RWPE2 (cell line): ENCODE results near the gene SAMHD1.
"Not testable (repeated sequence)": the region's sequence is repeated elsewhere in the genome, so short reads cannot be mapped to it uniquely, and the experiment has no call there.

Experiments
- ATAC-seq: fragments of 200-7000 bp; cut with Tn5 transposase; 3 replicates; pipeline ENCODE4 v1.9.1; 2021; ENCODE audit warnings: low read depth
- DNase-seq: peaks from one replicate; pipeline ENCODE4 v3.0.0-alpha.2; 2020; ENCODE audit warnings: low spot score
- H3K27ac ChIP-seq: fragments of 450-650 bp; 2 replicates; pipeline ENCODE4 v1.5.1; 2017; ENCODE audit warnings: mild to moderate bottlenecking; ENCODE audit not compliant: poor library complexity, severe bottlenecking
- H3K27me3 ChIP-seq: fragments of 250-450 bp; sonication (Bioruptor Pico); 2 replicates; pipeline ENCODE4 v1.5.1; 2021; ENCODE audit warnings: mild to moderate bottlenecking, moderate library complexity; ENCODE audit not compliant: insufficient read depth, poor library complexity, severe bottlenecking
- H3K36me3 ChIP-seq: fragments of 250-450 bp; sonication (Bioruptor Pico); 2 replicates; pipeline ENCODE4 v1.5.1; 2020; ENCODE audit warnings: low read depth, mild to moderate bottlenecking, moderate library complexity
- H3K4me1 ChIP-seq: fragments of 250-450 bp; sonication (Bioruptor Pico); 2 replicates; pipeline ENCODE4 v1.5.1; 2021; ENCODE audit warnings: mild to moderate bottlenecking, moderate library complexity; ENCODE audit not compliant: insufficient read depth, poor library complexity, severe bottlenecking
- H3K4me3 ChIP-seq: fragments of 250-450 bp; sonication (Bioruptor Pico); 2 replicates; pipeline ENCODE4 v1.5.1; 2021; ENCODE audit warnings: mild to moderate bottlenecking, moderate library complexity; ENCODE audit not compliant: severe bottlenecking
- H3K9me3 ChIP-seq: fragments of 250-450 bp; sonication (Bioruptor Pico); 2 replicates; pipeline ENCODE4 v1.5.1; 2021; ENCODE audit warnings: mild to moderate bottlenecking, moderate library complexity; ENCODE audit not compliant: severe bottlenecking
- TF ChIP-seq, protein P1 (sequence below): fragments of 450-650 bp; IDR thresholded peaks from one replicate; pipeline ENCODE4 v1.5.1; 2017; ENCODE audit warnings: mild to moderate bottlenecking, moderate library complexity; ENCODE audit not compliant: poor library complexity, severe bottlenecking

Gene SAMHD1

GRCh38 chr20:36919715-36920333, 31.7 kb downstream of the SAMHD1 start:
- no peak overlapping the region for H3K4me3 ChIP-seq
- no peak for DNase-seq

DNA sequence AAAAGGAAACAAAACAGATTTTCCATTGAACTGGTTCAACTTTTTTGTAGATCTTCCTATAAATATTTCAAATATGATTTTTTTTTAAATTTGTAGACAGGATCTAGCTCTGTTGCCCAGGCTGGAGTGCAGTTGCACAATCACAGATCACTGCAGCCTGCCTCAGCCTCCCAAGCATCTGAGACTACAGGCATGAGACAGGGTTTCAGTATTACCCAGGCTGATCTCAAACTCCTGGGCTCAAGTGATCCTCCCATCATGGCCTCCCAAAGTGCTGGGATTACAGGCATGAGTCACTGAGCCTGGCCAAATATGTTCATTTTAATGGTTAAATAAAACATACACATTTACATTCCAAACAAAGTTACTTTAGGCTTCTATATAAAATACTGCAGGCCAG, 33.6 kb downstream of the SAMHD1 start:
- ATAC-seq (no peak), DNase-seq (no peak)
- no peaks in the 10 kb centered on the region for H3K4me1 ChIP-seq
- H3K4me3 ChIP-seq = no peak overlapping the region
- TF ChIP-seq, protein P1, sequence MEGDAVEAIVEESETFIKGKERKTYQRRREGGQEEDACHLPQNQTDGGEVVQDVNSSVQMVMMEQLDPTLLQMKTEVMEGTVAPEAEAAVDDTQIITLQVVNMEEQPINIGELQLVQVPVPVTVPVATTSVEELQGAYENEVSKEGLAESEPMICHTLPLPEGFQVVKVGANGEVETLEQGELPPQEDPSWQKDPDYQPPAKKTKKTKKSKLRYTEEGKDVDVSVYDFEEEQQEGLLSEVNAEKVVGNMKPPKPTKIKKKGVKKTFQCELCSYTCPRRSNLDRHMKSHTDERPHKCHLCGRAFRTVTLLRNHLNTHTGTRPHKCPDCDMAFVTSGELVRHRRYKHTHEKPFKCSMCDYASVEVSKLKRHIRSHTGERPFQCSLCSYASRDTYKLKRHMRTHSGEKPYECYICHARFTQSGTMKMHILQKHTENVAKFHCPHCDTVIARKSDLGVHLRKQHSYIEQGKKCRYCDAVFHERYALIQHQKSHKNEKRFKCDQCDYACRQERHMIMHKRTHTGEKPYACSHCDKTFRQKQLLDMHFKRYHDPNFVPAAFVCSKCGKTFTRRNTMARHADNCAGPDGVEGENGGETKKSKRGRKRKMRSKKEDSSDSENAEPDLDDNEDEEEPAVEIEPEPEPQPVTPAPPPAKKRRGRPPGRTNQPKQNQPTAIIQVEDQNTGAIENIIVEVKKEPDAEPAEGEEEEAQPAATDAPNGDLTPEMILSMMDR = no peak
- peaks cover 45% of the 10 kb centered on the region for H3K36me3 ChIP-seq
- no peak overlapping the region for H3K27ac ChIP-seq
- H3K27me3 ChIP-seq = no peaks in the 10 kb centered on the region
- H3K9me3 ChIP-seq = no peaks in the 10 kb centered on the region

More at GRCh38 chr20:36919715-36920333, 31.7 kb downstream of the SAMHD1 start:
- peak; percentile 78 for ATAC-seq
- TF ChIP-seq, protein P1 = peak; percentile 100
- H3K27me3 ChIP-seq = no peaks in the 10 kb centered on the region
- peaks cover 48% of the 10 kb centered on the region for H3K36me3 ChIP-seq
- no peaks in the 10 kb centered on the region for H3K4me1 ChIP-seq
- no peak overlapping the region for H3K27ac ChIP-seq
- H3K9me3 ChIP-seq = no peaks in the 10 kb centered on the region

DNA sequence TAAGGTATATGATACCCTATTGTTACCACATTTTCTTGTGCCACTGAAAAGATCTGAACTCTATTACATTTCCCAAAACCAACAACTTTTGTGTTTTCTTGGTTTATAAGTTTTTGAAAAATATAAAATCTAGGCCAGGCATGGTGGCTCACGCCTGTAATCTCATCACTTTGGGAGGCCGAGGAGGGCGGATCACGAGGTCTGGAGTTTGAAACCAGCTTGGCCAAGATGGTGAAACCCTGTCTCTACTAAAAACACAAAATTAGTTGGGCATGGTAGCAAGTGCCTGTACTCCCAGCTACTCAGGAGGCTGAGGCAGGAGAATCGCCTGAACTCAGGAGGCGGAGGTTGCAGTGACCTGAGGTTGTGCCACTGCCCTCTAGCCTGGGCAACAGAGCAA, 34.3 kb downstream of the SAMHD1 start:
- ATAC-seq = no peak
- DNase-seq = no peak
- H3K4me1 ChIP-seq = no peaks in the 10 kb centered on the region

GRCh38 chr20:36916199-36916598, 35.3 kb downstream of the SAMHD1 start:
- Histone ChIP-seq H3K27me3 (no peaks in the 10 kb centered on the region), H3K4me3 (no peak overlapping the region), H3K27ac (no peak overlapping the region), H3K36me3 (peaks cover 57% of the 10 kb centered on the region), H3K9me3 (no peaks in the 10 kb centered on the region), H3K4me1 (no peaks in the 10 kb centered on the region)
- ATAC-seq (no peak), DNase-seq (no peak)
- TF ChIP-seq, protein P1 = no peak

More for the DNA sequence above, 34.3 kb downstream of the SAMHD1 start:
- peaks cover 46% of the 10 kb centered on the region for H3K36me3 ChIP-seq
- no peak overlapping the region for H3K4me3 ChIP-seq
- no peaks in the 10 kb centered on the region for H3K27me3 ChIP-seq
- no peaks in the 10 kb centered on the region for H3K9me3 ChIP-seq
- no peak overlapping the region for H3K27ac ChIP-seq
- TF ChIP-seq, protein P1 = no peak

DNA sequence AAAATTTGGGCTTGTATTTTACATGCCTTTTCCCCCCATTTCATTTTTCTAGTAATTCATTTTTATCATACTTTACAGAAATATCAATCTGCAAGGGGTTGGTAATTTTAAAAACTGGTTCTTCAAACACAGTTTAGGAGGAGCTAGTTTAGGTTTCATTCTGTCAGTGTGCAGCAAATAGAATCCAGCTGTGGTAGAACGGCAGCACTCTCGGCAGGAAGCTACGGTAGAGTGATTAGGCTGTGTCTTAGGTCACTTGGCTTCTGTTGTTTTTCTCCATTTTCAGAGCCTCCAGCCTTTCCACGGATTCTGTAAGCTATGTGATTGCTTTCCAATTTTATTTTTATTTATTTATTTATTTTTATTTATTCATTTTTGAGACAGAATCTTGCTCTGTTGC, 42.9 kb downstream of the SAMHD1 start:
- no peaks in the 10 kb centered on the region for H3K27me3 ChIP-seq
- H3K4me3 ChIP-seq = no peak overlapping the region
- ATAC-seq (no peak), DNase-seq (no peak)
- H3K9me3 ChIP-seq = no peaks in the 10 kb centered on the region
- no peak overlapping the region for H3K27ac ChIP-seq
- no peaks in the 10 kb centered on the region for H3K4me1 ChIP-seq
- peaks cover 64% of the 10 kb centered on the region for H3K36me3 ChIP-seq
- TF ChIP-seq, protein P1 = no peak

DNA sequence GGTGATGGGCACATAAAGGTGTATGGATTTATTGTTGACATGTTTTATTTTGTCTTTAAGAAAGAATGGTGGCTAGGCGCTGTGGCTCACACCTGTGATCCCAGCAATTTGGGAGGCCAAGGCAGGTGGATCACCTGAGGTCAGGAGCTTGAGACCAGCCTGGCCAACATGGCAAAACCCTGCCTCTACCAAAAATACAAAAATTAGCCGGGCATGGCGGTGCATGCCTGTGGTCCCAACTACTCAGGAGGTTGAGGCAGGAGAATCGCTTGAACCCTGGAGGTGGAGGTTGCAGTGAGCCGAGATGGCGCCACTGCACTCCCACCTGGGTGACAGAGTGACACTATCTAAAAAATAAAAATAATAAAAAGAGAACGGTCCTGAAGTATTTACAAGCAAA, 45.4 kb downstream of the SAMHD1 start:
- H3K4me1 ChIP-seq, H3K27ac ChIP-seq, H3K27me3 ChIP-seq, H3K4me3 ChIP-seq, H3K9me3 ChIP-seq, ATAC-seq, DNase-seq: not testable (repeated sequence)
- H3K36me3 ChIP-seq = peaks cover 57% of the 10 kb centered on the region

- not testable (repeated sequence) for ATAC-seq, H3K27ac ChIP-seq, H3K9me3 ChIP-seq, H3K4me1 ChIP-seq, H3K4me3 ChIP-seq, H3K27me3 ChIP-seq, DNase-seq
- H3K36me3 ChIP-seq = peaks cover 52% of the 10 kb centered on the region
Observed at GRCh38 chr20:36905566-36905965, 45.9 kb downstream of the SAMHD1 start.
